SU-DHL-6 (cell line): Measurements from ENCODE around the gene PLB1.
"Not testable (repeated sequence)": the region's sequence is repeated elsewhere in the genome, so short reads cannot be mapped to it uniquely, and the experiment has no call there.

Source experiments
- H2AFZ ChIP-seq: fragments of 200-600 bp; sonication (generic); 2 replicates; pipeline ENCODE4 v1.6.1; 2014; ENCODE audit warnings: low read depth, mild to moderate bottlenecking, moderate library complexity, mixed read lengths, antibody characterized with exemption, low read length; ENCODE audit not compliant: severe bottlenecking
- H3F3A ChIP-seq: fragments of 200-600 bp; shearing (Covaris generic); 2 replicates; pipeline ENCODE4 v1.6.0; 2016; ENCODE audit warnings: antibody characterized with exemption, mild to moderate bottlenecking; ENCODE audit not compliant: insufficient read depth
- H3K27ac ChIP-seq: fragments of 200-600 bp; sonication (generic); 2 replicates; pipeline ENCODE4 v1.5.1; 2016; ENCODE audit warnings: low read depth, mild to moderate bottlenecking, low read length, moderate library complexity, mixed read lengths
- H3K27me3 ChIP-seq: fragments of 200-600 bp; sonication (generic), shearing (Covaris generic); 2 replicates; pipeline ENCODE4 v1.6.0; 2014; ENCODE audit warnings: mild to moderate bottlenecking, low read length
- H3K36me3 ChIP-seq: fragments of 200-600 bp; sonication (generic); 2 replicates; pipeline ENCODE4 v1.6.1; 2014; ENCODE audit warnings: mild to moderate bottlenecking, low read length, mixed read lengths
- H3K4me2 ChIP-seq: fragments of 300-600, 200-600 bp; shearing (Covaris generic), sonication (generic); 2 replicates; pipeline ENCODE4 v1.6.0; 2014; ENCODE audit warnings: low read length, low read depth, mild to moderate bottlenecking; ENCODE audit not compliant: poor library complexity, severe bottlenecking
- H3K4me3 ChIP-seq: fragments of 200-600 bp; sonication (generic); 2 replicates; pipeline ENCODE4 v1.5.1; 2014; ENCODE audit warnings: antibody characterized with exemption, low read length, mild to moderate bottlenecking, mixed read lengths; ENCODE audit not compliant: insufficient read depth, poor library complexity, severe bottlenecking
- H3K79me2 ChIP-seq: fragments of 200-600 bp; sonication (generic); 2 replicates; pipeline ENCODE4 v1.6.1; 2014; ENCODE audit warnings: mild to moderate bottlenecking, low read length, moderate library complexity; ENCODE audit not compliant: insufficient read depth
- H3K9ac ChIP-seq: fragments of 200-600 bp; sonication (generic); 2 replicates; pipeline ENCODE4 v1.7.0; 2014; ENCODE audit warnings: mild to moderate bottlenecking, low read length
- H3K9me2 ChIP-seq: fragments of 200-600 bp; sonication (generic); replicated peaks from 2 replicates; pipeline ENCODE4 v1.6.1; 2014; ENCODE audit warnings: low read length; ENCODE audit not compliant: insufficient read depth
- H3K9me3 ChIP-seq: fragments of 200-600 bp; sonication (generic); 2 replicates; pipeline ENCODE4 v1.6.1; 2014; ENCODE audit warnings: low read length, mixed read lengths; ENCODE audit not compliant: insufficient read depth
- H4K20me1 ChIP-seq: fragments of 200-600 bp; sonication (generic); 2 replicates; pipeline ENCODE4 v1.6.1; 2014; ENCODE audit warnings: low read depth, mild to moderate bottlenecking, antibody characterized with exemption, low read length, moderate library complexity, mixed read lengths
- EZH2phosphoT487 ChIP-seq: fragments of 200-600 bp; sonication (generic), shearing (Covaris generic); conservative IDR thresholded peaks from 2 replicates; pipeline ENCODE4 v1.6.1; 2018; ENCODE audit warnings: mild to moderate bottlenecking, antibody characterized with exemption, low read length, moderate library complexity, mixed read lengths
- TF ChIP-seq, protein P1 (sequence below): fragments of 200-600 bp; sonication (generic); IDR thresholded peaks from one replicate; pipeline ENCODE4 v1.5.1; 2017; ENCODE audit warnings: antibody characterized with exemption, mild to moderate bottlenecking, low read length, moderate library complexity; ENCODE audit not compliant: insufficient read depth, poor library complexity, severe bottlenecking

The PLB1 gene

DNA sequence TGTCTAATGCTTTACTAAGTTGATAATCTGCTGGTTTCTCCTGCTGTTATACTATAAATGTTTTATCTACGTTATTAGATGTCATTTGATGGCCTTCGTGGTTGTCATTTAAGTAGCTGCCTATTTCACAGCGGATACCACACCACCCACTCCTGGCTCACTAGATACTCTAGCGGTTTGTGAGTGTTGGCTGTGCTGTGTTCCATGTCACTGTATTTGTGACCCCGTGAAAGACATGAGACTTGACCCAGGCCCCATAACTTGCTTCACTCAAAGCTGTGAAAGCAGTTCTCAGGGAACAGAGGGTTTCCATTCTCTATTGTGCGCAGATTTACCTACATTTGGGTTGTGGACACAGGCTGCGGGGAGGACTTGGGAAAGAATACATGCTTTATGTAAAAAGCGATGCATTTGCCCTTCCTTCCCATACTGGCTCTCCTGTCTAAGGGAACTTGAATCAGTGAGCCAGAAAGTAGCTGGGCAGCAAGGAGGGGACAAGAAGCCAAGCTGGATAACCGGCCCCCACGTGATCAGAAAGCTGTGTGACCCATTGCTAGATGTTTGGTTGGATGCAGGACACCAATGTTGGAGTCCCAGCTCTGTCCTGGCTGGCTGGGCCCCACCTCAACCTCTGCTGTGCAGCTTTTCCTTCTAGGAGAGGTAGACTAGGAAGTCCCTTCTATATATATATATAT is 52.2 kb downstream of the PLB1 start:
- Histone ChIP-seq H3K9me3 (no peaks in the 10 kb centered on the region), H2AFZ (no peak overlapping the region), H4K20me1 (no peaks in the 10 kb centered on the region), H3K4me3 (no peak overlapping the region), H3K4me2 (no peak overlapping the region), H3K9ac (no peak overlapping the region), H3K79me2 (no peaks in the 10 kb centered on the region), H3K9me2 (no peaks in the 10 kb centered on the region), H3F3A (no peaks in the 10 kb centered on the region), H3K36me3 (no peaks in the 10 kb centered on the region), H3K27ac (no peak overlapping the region), H3K27me3 (no peaks in the 10 kb centered on the region)
- TF ChIP-seq, protein P1, sequence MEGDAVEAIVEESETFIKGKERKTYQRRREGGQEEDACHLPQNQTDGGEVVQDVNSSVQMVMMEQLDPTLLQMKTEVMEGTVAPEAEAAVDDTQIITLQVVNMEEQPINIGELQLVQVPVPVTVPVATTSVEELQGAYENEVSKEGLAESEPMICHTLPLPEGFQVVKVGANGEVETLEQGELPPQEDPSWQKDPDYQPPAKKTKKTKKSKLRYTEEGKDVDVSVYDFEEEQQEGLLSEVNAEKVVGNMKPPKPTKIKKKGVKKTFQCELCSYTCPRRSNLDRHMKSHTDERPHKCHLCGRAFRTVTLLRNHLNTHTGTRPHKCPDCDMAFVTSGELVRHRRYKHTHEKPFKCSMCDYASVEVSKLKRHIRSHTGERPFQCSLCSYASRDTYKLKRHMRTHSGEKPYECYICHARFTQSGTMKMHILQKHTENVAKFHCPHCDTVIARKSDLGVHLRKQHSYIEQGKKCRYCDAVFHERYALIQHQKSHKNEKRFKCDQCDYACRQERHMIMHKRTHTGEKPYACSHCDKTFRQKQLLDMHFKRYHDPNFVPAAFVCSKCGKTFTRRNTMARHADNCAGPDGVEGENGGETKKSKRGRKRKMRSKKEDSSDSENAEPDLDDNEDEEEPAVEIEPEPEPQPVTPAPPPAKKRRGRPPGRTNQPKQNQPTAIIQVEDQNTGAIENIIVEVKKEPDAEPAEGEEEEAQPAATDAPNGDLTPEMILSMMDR, result no peak
- TF ChIP-seq EZH2phosphoT487, result no peak

DNA sequence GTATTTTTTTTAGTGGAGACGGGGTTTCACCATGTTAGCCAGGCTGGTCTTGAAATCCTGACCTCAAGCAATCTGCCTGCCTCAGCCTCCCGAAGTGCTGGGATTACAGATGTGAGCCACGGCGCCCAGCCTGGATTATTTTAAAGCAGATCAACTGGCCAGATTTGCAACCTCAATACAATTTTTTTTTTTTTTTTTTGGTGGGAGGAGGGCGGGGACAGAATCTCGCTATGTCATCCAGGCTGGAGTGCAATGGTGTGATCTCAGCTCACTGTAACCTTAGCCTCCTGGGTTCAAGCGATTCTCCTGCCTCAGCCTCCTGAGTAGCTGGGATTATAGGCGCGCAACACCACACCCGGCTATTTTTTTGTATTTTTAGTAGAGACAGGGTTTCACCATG is 54.5 kb downstream of the PLB1 start:
- H3K9me3 ChIP-seq, H3K9me2 ChIP-seq, H4K20me1 ChIP-seq, H3K27me3 ChIP-seq, H3K4me2 ChIP-seq, H3K27ac ChIP-seq, H3F3A ChIP-seq, H2AFZ ChIP-seq, H3K4me3 ChIP-seq, H3K79me2 ChIP-seq, H3K36me3 ChIP-seq, H3K9ac ChIP-seq: not testable (repeated sequence)

GRCh38 chr2:28552045-28552823 is 56.4 kb downstream of the PLB1 start:
- Histone ChIP-seq H3K36me3 (no peaks in the 10 kb centered on the region), H4K20me1 (no peaks in the 10 kb centered on the region), H3K9me2 (no peaks in the 10 kb centered on the region), H3K27me3 (no peaks in the 10 kb centered on the region), H3F3A (no peaks in the 10 kb centered on the region), H3K9ac (no peak overlapping the region), H3K79me2 (no peaks in the 10 kb centered on the region), H3K4me3 (no peak overlapping the region), H3K9me3 (no peaks in the 10 kb centered on the region), H3K27ac (no peak overlapping the region), H2AFZ (no peak overlapping the region), H3K4me2 (no peak overlapping the region)
- TF ChIP-seq EZH2phosphoT487, result no peak
- TF ChIP-seq, protein P1, result no peak

GRCh38 chr2:28556303-28556702 is 60.4 kb downstream of the PLB1 start:
- Histone ChIP-seq H3K79me2 (no peaks in the 10 kb centered on the region), H3K9me2 (no peaks in the 10 kb centered on the region), H3F3A (no peaks in the 10 kb centered on the region), H2AFZ (no peak overlapping the region), H3K4me3 (no peak overlapping the region), H3K9me3 (no peaks in the 10 kb centered on the region), H3K27ac (no peak overlapping the region), H3K9ac (no peak overlapping the region), H3K27me3 (no peaks in the 10 kb centered on the region), H3K4me2 (no peak overlapping the region), H4K20me1 (no peaks in the 10 kb centered on the region), H3K36me3 (no peaks in the 10 kb centered on the region)
- TF ChIP-seq EZH2phosphoT487, result no peak
- TF ChIP-seq, protein P1, result no peak
